Uterus (tissue), 4 donors: ENCODE data around the gene SMAD2. TPM values are rescaled to one million over a fixed set of nuclear protein-coding genes. Genes with fewer than 3 reads are reported as not detected.

Experiments used
- DNase-seq, 2 donors: peaks; one replicate each; pipeline ENCODE4 v3.0.0-alpha.2; 2019 to 2020
- H3K27ac ChIP-seq, 2 donors: fragments of 200-600 bp; sonication (generic); 1 replicate in 1 of 2; 2 replicates in 1 of 2; pipeline ENCODE4 v1.5.1; 2016 to 2018
- H3K27me3 ChIP-seq, 2 donors: fragments of 200-600 bp; sonication (generic); one replicate each; pipeline ENCODE4 v1.5.1; 2018 to 2019; ENCODE audit warnings: control low read depth in 1 of 2
- H3K36me3 ChIP-seq, 2 donors: fragments of 200-600 bp; sonication (generic); one replicate each; pipeline ENCODE4 v1.5.1; 2019; ENCODE audit warnings: control low read depth in 1 of 2
- H3K4me1 ChIP-seq, 2 donors: fragments of 200-600 bp; sonication (generic); one replicate each; pipeline ENCODE4 v1.5.1; 2018 to 2019; ENCODE audit warnings: control low read depth in 1 of 2
- H3K4me3 ChIP-seq, 2 donors: fragments of 200-600 bp; sonication (generic); 1 replicate in 1 of 2; 2 replicates in 1 of 2; pipeline ENCODE4 v1.5.1; 2018 to 2019; ENCODE audit warnings: mild to moderate bottlenecking in 1 of 2
- H3K9me3 ChIP-seq, 2 donors: fragments of 200-600 bp; sonication (generic); one replicate each; pipeline ENCODE4 v1.5.1; 2019; ENCODE audit warnings: control low read depth in 1 of 2
- POLR2A ChIP-seq, 2 donors: fragments of 450-650 bp; IDR thresholded peaks; one replicate each; pipeline ENCODE4 v1.6.1; 2016; ENCODE audit warnings: antibody characterized with exemption in 2 of 2, mild to moderate bottlenecking in 1 of 2, moderate library complexity in 1 of 2
- intact Hi-C: fragments of 100-400 bp; cut with DNase I; formaldehyde crosslinking; loops from one replicate; pipeline ENCODE4 v1.15.1; 2023; ENCODE audit warnings: low total_unique reads
- total RNA-seq, 4 donors: library from RNA; depleted of rRNA in 3 of 4; stranded (reverse); fragments of >200 nt in 3 of 4; gene quantifications; one replicate each; pipeline versions ENCODE4 v1.1.0 to v1.2.4, GENCODE V29; 2014 to 2023
- TF ChIP-seq, protein P1 (sequence below), 4 experiments: fragments of 200-600 bp in 2 of 4; fragments of 450-650 bp in 2 of 4; sonication (generic) in 2 of 4; IDR thresholded peaks; one replicate each; pipeline ENCODE4 v1.5.1; 2016 to 2019; ENCODE audit warnings: antibody characterized with exemption in 4 of 4, mild to moderate bottlenecking in 2 of 4, moderate library complexity in 1 of 4
- donor health status: DM: yes; HTN: yes; CAD: no.

SMAD2 gene
- total RNA-seq, 4 donors from 2014 or later: 107 to 237 (median 142) TPM

- no peaks in the 10 kb centered on the region for H3K36me3 ChIP-seq
- no peaks in the 10 kb centered on the region for H3K27me3 ChIP-seq
- no peaks in the 10 kb centered on the region for H3K4me1 ChIP-seq
- TF ChIP-seq, protein P1, sequence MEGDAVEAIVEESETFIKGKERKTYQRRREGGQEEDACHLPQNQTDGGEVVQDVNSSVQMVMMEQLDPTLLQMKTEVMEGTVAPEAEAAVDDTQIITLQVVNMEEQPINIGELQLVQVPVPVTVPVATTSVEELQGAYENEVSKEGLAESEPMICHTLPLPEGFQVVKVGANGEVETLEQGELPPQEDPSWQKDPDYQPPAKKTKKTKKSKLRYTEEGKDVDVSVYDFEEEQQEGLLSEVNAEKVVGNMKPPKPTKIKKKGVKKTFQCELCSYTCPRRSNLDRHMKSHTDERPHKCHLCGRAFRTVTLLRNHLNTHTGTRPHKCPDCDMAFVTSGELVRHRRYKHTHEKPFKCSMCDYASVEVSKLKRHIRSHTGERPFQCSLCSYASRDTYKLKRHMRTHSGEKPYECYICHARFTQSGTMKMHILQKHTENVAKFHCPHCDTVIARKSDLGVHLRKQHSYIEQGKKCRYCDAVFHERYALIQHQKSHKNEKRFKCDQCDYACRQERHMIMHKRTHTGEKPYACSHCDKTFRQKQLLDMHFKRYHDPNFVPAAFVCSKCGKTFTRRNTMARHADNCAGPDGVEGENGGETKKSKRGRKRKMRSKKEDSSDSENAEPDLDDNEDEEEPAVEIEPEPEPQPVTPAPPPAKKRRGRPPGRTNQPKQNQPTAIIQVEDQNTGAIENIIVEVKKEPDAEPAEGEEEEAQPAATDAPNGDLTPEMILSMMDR (IDR thresholded peaks at IDR 0.05): no peak
- no peak for TF ChIP-seq POLR2A (IDR thresholded peaks at IDR 0.05)
- no peak for DNase-seq
- H3K4me3 ChIP-seq: no peak overlapping the region
- intact Hi-C loops: no loop called here
- no peak overlapping the region for H3K27ac ChIP-seq
- H3K9me3 ChIP-seq: peaks cover 0 to 6% of the 10 kb centered on the region in 2 donors
Measured at GRCh38 chr18:47802802-47803201, 127.7 kb downstream of the SMAD2 start.

- no peak for DNase-seq
- intact Hi-C loops: no loop called here
- H3K27ac ChIP-seq: no peak overlapping the region
Measured at GRCh38 chr18:47801817-47802216, 128.6 kb downstream of the SMAD2 start.

GRCh38 chr18:47800756-47801155 lies 129.7 kb downstream of the SMAD2 start:
- H3K36me3 ChIP-seq: no peaks in the 10 kb centered on the region

More at GRCh38 chr18:47801817-47802216, 128.6 kb downstream of the SMAD2 start:
- Histone ChIP-seq H3K9me3 (peaks cover 0 to 6% of the 10 kb centered on the region in 2 donors), H3K4me3 (no peak overlapping the region), H3K27me3 (no peaks in the 10 kb centered on the region), H3K36me3 (no peaks in the 10 kb centered on the region), H3K4me1 (no peaks in the 10 kb centered on the region)
- TF ChIP-seq, protein P1 (IDR thresholded peaks at IDR 0.05): no peak
- TF ChIP-seq POLR2A (IDR thresholded peaks at IDR 0.05): no peak

GRCh38 chr18:47800248-47800647 lies 130.2 kb downstream of the SMAD2 start:
- Histone ChIP-seq H3K9me3 (peaks cover 0 to 1% of the 10 kb centered on the region in 2 donors), H3K4me1 (no peaks in the 10 kb centered on the region), H3K4me3 (no peak overlapping the region), H3K27me3 (no peaks in the 10 kb centered on the region), H3K27ac (no peak overlapping the region), H3K36me3 (no peaks in the 10 kb centered on the region)
- no peak for TF ChIP-seq POLR2A (IDR thresholded peaks at IDR 0.05)
- TF ChIP-seq, protein P1 (IDR thresholded peaks at IDR 0.05): no peak
- intact Hi-C loops: no loop called here
- DNase-seq: no peak

More at GRCh38 chr18:47800756-47801155, 129.7 kb downstream of the SMAD2 start:
- intact Hi-C loops: no loop called here
- TF ChIP-seq POLR2A (IDR thresholded peaks at IDR 0.05): no peak
- TF ChIP-seq, protein P1 (IDR thresholded peaks at IDR 0.05): no peak
- DNase-seq: no peak
- Histone ChIP-seq H3K4me1 (no peaks in the 10 kb centered on the region), H3K27ac (no peak overlapping the region), H3K4me3 (no peak overlapping the region), H3K9me3 (peaks cover 0 to 6% of the 10 kb centered on the region in 2 donors), H3K27me3 (no peaks in the 10 kb centered on the region)

- DNase-seq: no peak
- Histone ChIP-seq H3K4me3 (no peak overlapping the region), H3K27ac (no peak overlapping the region), H3K36me3 (no peaks in the 10 kb centered on the region), H3K9me3 (no peaks in the 10 kb centered on the region), H3K27me3 (no peaks in the 10 kb centered on the region), H3K4me1 (no peaks in the 10 kb centered on the region)
- intact Hi-C loops: no loop called here
- no peak for TF ChIP-seq POLR2A (IDR thresholded peaks at IDR 0.05)
- TF ChIP-seq, protein P1 (IDR thresholded peaks at IDR 0.05): no peak
Measured at GRCh38 chr18:47799376-47799775, 131.1 kb downstream of the SMAD2 start.
